ENCODE data around the gene MALRD1. TPM values are rescaled to one million over a fixed set of nuclear protein-coding genes. Genes with fewer than 3 reads are reported as not detected.

Gene MALRD1
- total and polyA plus RNA-seq, 2 donors from 2014 or later: 2.0 to 2.4 TPM

DNA sequence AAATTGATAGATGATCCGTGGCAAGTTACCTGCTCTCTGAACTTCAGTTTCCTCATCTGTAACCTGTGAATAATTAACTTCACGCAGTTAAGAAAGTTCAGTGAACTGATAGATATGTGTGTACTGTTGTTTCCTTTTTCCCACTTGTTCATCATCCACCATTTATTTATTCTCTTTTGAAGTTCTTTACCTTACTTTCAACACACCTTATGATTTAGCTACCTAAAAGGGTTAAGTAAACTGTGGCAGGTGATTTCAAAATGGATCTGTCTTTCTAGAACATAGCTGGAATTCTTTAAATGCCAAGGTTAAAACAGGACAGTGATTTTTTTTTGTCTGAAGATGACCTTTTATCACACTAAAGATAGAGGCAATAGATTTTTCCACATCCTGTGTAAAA is 27.4 kb upstream of the MALRD1 start:
- H3K27me3 ChIP-seq (ENCODE audit: control insufficient read depth, insufficient read depth, low read length): no peaks in the 10 kb centered on the region
- TF ChIP-seq, protein P1, sequence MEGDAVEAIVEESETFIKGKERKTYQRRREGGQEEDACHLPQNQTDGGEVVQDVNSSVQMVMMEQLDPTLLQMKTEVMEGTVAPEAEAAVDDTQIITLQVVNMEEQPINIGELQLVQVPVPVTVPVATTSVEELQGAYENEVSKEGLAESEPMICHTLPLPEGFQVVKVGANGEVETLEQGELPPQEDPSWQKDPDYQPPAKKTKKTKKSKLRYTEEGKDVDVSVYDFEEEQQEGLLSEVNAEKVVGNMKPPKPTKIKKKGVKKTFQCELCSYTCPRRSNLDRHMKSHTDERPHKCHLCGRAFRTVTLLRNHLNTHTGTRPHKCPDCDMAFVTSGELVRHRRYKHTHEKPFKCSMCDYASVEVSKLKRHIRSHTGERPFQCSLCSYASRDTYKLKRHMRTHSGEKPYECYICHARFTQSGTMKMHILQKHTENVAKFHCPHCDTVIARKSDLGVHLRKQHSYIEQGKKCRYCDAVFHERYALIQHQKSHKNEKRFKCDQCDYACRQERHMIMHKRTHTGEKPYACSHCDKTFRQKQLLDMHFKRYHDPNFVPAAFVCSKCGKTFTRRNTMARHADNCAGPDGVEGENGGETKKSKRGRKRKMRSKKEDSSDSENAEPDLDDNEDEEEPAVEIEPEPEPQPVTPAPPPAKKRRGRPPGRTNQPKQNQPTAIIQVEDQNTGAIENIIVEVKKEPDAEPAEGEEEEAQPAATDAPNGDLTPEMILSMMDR (IDR thresholded peaks at IDR 0.05; ENCODE audit: borderline replicate concordance, extremely low read depth, insufficient read depth): no peak
- no peaks in the 10 kb centered on the region for H3K36me3 ChIP-seq (ENCODE audit: control insufficient read depth in 2 of 3, insufficient read depth in 3 of 3, low read length in 3 of 3)
- no peaks in the 10 kb centered on the region for H3K4me1 ChIP-seq (ENCODE audit: control insufficient read depth in 2 of 3, insufficient read depth in 2 of 3, low read depth in 1 of 3, low read length in 3 of 3)
- DNase-seq (no peak), FAIRE-seq (no peak)
- no peak overlapping the region for H3K27ac ChIP-seq (ENCODE audit: low read depth in 2 of 2, low read length in 2 of 2)
- no peak overlapping the region for H3K4me3 ChIP-seq (ENCODE audit: low read length in 3 of 3)
- intact Hi-C loops (cut with DNase I): no loop called here
- H3K9ac ChIP-seq (ENCODE audit: low read length in 3 of 3): no peak overlapping the region
- H3K9me3 ChIP-seq (ENCODE audit: control insufficient read depth in 2 of 3, insufficient read depth in 1 of 3, low read length in 3 of 3): no peaks in the 10 kb centered on the region

DNA sequence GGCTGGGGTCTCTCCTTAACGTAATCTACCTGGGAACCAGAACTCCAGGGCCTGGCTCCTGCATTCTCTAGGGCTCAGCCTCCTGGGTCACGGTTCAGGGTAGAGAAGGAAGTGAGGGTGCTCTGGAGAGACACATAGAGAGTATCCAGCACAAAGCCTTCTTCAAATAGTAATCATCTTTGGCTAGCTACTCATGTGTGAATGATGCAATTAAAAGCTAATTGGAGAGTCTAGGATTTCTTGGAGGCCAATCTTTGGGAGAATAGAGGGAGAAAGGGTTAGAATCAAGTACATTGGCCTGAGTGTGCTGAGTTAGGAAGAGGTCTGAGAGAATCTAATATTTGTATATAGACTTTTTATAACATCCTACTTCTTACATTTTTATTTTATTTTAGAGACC is 24.0 kb upstream of the MALRD1 start:
- TF ChIP-seq, protein P1 (IDR thresholded peaks at IDR 0.05; ENCODE audit: borderline replicate concordance, extremely low read depth, insufficient read depth): no peak
- FAIRE-seq: no peak
- H3K36me3 ChIP-seq (ENCODE audit: control insufficient read depth in 2 of 3, insufficient read depth in 3 of 3, low read length in 3 of 3): no peaks in the 10 kb centered on the region
- DNase-seq: no peak
- no peak overlapping the region for H3K27ac ChIP-seq (ENCODE audit: low read depth in 2 of 2, low read length in 2 of 2)
- H3K4me1 ChIP-seq (ENCODE audit: control insufficient read depth in 2 of 3, insufficient read depth in 2 of 3, low read depth in 1 of 3, low read length in 3 of 3): no peaks in the 10 kb centered on the region
- no peak overlapping the region for H3K4me3 ChIP-seq (ENCODE audit: low read length in 3 of 3)
- no peaks in the 10 kb centered on the region for H3K9me3 ChIP-seq (ENCODE audit: control insufficient read depth in 2 of 3, insufficient read depth in 1 of 3, low read length in 3 of 3)
- no peak overlapping the region for H3K9ac ChIP-seq (ENCODE audit: low read length in 3 of 3)
- intact Hi-C loops (cut with DNase I): no loop called here
- H3K27me3 ChIP-seq (ENCODE audit: control insufficient read depth, insufficient read depth, low read length): no peaks in the 10 kb centered on the region

DNA sequence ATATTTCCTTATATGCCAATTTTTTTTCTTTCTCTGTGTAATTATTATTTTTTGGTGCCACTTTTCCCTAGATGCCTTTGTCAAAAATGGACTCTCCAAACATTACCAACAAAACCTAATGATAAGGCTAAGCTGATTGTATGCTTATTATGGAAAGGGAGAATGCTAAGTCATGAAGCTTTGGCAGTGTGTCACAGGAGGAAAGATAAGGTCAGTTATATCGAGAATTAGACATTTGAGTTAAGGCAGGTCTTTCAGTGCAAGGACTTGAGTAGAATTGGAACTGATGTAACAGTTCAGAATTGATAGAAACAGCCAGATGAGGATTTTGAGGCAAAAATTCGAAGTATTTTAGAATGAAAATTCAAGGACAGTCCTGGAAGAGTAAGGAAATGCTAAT is 16.8 kb upstream of the MALRD1 start:
- TF ChIP-seq, protein P1 (IDR thresholded peaks at IDR 0.05; ENCODE audit: borderline replicate concordance, extremely low read depth, insufficient read depth): no peak
- FAIRE-seq (no peak), DNase-seq (no peak)
- Histone ChIP-seq H3K27me3 (ENCODE audit: control insufficient read depth, insufficient read depth, low read length) (no peaks in the 10 kb centered on the region), H3K4me3 (ENCODE audit: low read length in 3 of 3) (no peak overlapping the region), H3K9ac (ENCODE audit: low read length in 3 of 3) (no peak overlapping the region), H3K36me3 (ENCODE audit: control insufficient read depth in 2 of 3, insufficient read depth in 3 of 3, low read length in 3 of 3) (no peaks in the 10 kb centered on the region), H3K4me1 (ENCODE audit: control insufficient read depth in 2 of 3, insufficient read depth in 2 of 3, low read depth in 1 of 3, low read length in 3 of 3) (no peaks in the 10 kb centered on the region), H3K27ac (ENCODE audit: low read depth in 2 of 2, low read length in 2 of 2) (no peak overlapping the region), H3K9me3 (ENCODE audit: control insufficient read depth in 2 of 3, insufficient read depth in 1 of 3, low read length in 3 of 3) (no peaks in the 10 kb centered on the region)
- intact Hi-C loops (cut with DNase I): no loop called here

DNA sequence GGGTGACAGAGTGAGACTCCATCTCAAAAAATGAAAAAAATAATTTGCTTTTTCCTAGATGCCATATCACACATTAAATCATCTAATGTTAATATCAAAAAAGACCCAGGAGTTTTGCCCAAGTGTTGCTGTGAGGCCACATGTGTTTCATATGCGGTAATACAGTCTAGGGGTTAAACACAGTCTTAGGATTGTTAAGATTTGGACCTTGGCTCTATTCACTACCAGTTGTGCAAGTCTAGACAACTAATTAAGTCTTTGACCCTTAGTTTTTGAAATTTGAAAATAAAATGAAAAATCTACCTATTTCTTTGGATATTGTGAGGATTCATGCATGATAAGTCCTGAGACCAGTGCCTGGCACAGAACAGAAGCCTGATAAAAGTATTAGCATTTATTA is 14.9 kb upstream of the MALRD1 start:
- no peak for FAIRE-seq
- no peak overlapping the region for H3K27ac ChIP-seq (ENCODE audit: low read depth in 2 of 2, low read length in 2 of 2)

More for the DNA sequence above, 14.9 kb upstream of the MALRD1 start:
- TF ChIP-seq, protein P1 (IDR thresholded peaks at IDR 0.05; ENCODE audit: borderline replicate concordance, extremely low read depth, insufficient read depth): no peak
- intact Hi-C loops (cut with DNase I): no loop called here
- Histone ChIP-seq H3K27me3 (ENCODE audit: control insufficient read depth, insufficient read depth, low read length) (no peaks in the 10 kb centered on the region), H3K36me3 (ENCODE audit: control insufficient read depth in 2 of 3, insufficient read depth in 3 of 3, low read length in 3 of 3) (no peaks in the 10 kb centered on the region), H3K4me3 (ENCODE audit: low read length in 3 of 3) (no peak overlapping the region), H3K9me3 (ENCODE audit: control insufficient read depth in 2 of 3, insufficient read depth in 1 of 3, low read length in 3 of 3) (no peaks in the 10 kb centered on the region), H3K9ac (ENCODE audit: low read length in 3 of 3) (no peak overlapping the region), H3K4me1 (ENCODE audit: control insufficient read depth in 2 of 3, insufficient read depth in 2 of 3, low read depth in 1 of 3, low read length in 3 of 3) (no peaks in the 10 kb centered on the region)
- no peak for DNase-seq

Data from kidney (tissue), 14 donors.